Measurements from ENCODE around the gene CYP2J2.

The CYP2J2 gene

GRCh38 chr1:59949648-59950047 is 23.1 kb upstream of the CYP2J2 start:
- Histone ChIP-seq H3K27ac (ENCODE audit: insufficient read depth, low read depth, low read length, poor library complexity, severe bottlenecking) (no peak overlapping the region), H3K4me1 (ENCODE audit: control insufficient read depth, insufficient read depth, low read length) (peaks cover 4% of the 10 kb centered on the region), H3K36me3 (ENCODE audit: control insufficient read depth, insufficient read depth, low read length) (no peaks in the 10 kb centered on the region), H3K4me3 (ENCODE audit: insufficient read depth, low read depth, low read length) (no peak overlapping the region), H3K9me3 (ENCODE audit: control insufficient read depth, low read length) (no peaks in the 10 kb centered on the region), H3K27me3 (ENCODE audit: control insufficient read depth, insufficient read depth, low read length, poor library complexity, severe bottlenecking) (no peaks in the 10 kb centered on the region)

- no peak overlapping the region for H3K4me3 ChIP-seq (ENCODE audit: insufficient read depth, low read depth, low read length)
- no peaks in the 10 kb centered on the region for H3K27me3 ChIP-seq (ENCODE audit: control insufficient read depth, insufficient read depth, low read length, poor library complexity, severe bottlenecking)
- H3K27ac ChIP-seq (ENCODE audit: insufficient read depth, low read depth, low read length, poor library complexity, severe bottlenecking), result no peak overlapping the region
- 100% methylated on average over 1 of the region's 1 CpG; no CpG with 5 or more reads in 1 of the 2 experiments for WGBS, 2 experiments
- H3K36me3 ChIP-seq (ENCODE audit: control insufficient read depth, insufficient read depth, low read length), result no peaks in the 10 kb centered on the region
- no peaks in the 10 kb centered on the region for H3K9me3 ChIP-seq (ENCODE audit: control insufficient read depth, low read length)
- peaks cover 4% of the 10 kb centered on the region for H3K4me1 ChIP-seq (ENCODE audit: control insufficient read depth, insufficient read depth, low read length)
Observed at GRCh38 chr1:59948990-59949389, 22.4 kb upstream of the CYP2J2 start.

- peaks cover 4% of the 10 kb centered on the region for H3K4me1 ChIP-seq (ENCODE audit: control insufficient read depth, insufficient read depth, low read length)
- no peaks in the 10 kb centered on the region for H3K27me3 ChIP-seq (ENCODE audit: control insufficient read depth, insufficient read depth, low read length, poor library complexity, severe bottlenecking)
- H3K9me3 ChIP-seq (ENCODE audit: control insufficient read depth, low read length), result no peaks in the 10 kb centered on the region
- no peak overlapping the region for H3K4me3 ChIP-seq (ENCODE audit: insufficient read depth, low read depth, low read length)
- H3K36me3 ChIP-seq (ENCODE audit: control insufficient read depth, insufficient read depth, low read length), result no peaks in the 10 kb centered on the region
- WGBS, 2 experiments, result 17 to 19% methylated on average over 6 of the region's 6 CpGs
- H3K27ac ChIP-seq (ENCODE audit: insufficient read depth, low read depth, low read length, poor library complexity, severe bottlenecking), result no peak overlapping the region
Observed at GRCh38 chr1:59947047-59947938, 20.7 kb upstream of the CYP2J2 start.

GRCh38 chr1:59945790-59946189 is 19.2 kb upstream of the CYP2J2 start:
- Histone ChIP-seq H3K27ac (ENCODE audit: insufficient read depth, low read depth, low read length, poor library complexity, severe bottlenecking) (no peak overlapping the region), H3K4me3 (ENCODE audit: insufficient read depth, low read depth, low read length) (no peak overlapping the region), H3K27me3 (ENCODE audit: control insufficient read depth, insufficient read depth, low read length, poor library complexity, severe bottlenecking) (no peaks in the 10 kb centered on the region), H3K9me3 (ENCODE audit: control insufficient read depth, low read length) (no peaks in the 10 kb centered on the region), H3K4me1 (ENCODE audit: control insufficient read depth, insufficient read depth, low read length) (no peaks in the 10 kb centered on the region), H3K36me3 (ENCODE audit: control insufficient read depth, insufficient read depth, low read length) (no peaks in the 10 kb centered on the region)
- 86 to 90% methylated on average over 1 of the region's 1 CpG for WGBS, 2 experiments

GRCh38 chr1:59939393-59939792 is 12.8 kb upstream of the CYP2J2 start:
- Histone ChIP-seq H3K36me3 (ENCODE audit: control insufficient read depth, insufficient read depth, low read length) (no peaks in the 10 kb centered on the region), H3K27ac (ENCODE audit: insufficient read depth, low read depth, low read length, poor library complexity, severe bottlenecking) (no peak overlapping the region), H3K27me3 (ENCODE audit: control insufficient read depth, insufficient read depth, low read length, poor library complexity, severe bottlenecking) (no peaks in the 10 kb centered on the region), H3K9me3 (ENCODE audit: control insufficient read depth, low read length) (no peaks in the 10 kb centered on the region), H3K4me1 (ENCODE audit: control insufficient read depth, insufficient read depth, low read length) (no peaks in the 10 kb centered on the region), H3K4me3 (ENCODE audit: insufficient read depth, low read depth, low read length) (no peak overlapping the region)
- 90 to 93% methylated on average over 4 of the region's 4 CpGs for WGBS, 2 experiments

- WGBS, 2 experiments, result 94 to 95% methylated on average over 2 of the region's 3 CpGs
Observed at GRCh38 chr1:59937636-59938210, 11.2 kb upstream of the CYP2J2 start.

GRCh38 chr1:59936358-59936821 is 9.8 kb upstream of the CYP2J2 start:
- no peaks in the 10 kb centered on the region for H3K4me1 ChIP-seq (ENCODE audit: control insufficient read depth, insufficient read depth, low read length)
- no peaks in the 10 kb centered on the region for H3K9me3 ChIP-seq (ENCODE audit: control insufficient read depth, low read length)
- no peak overlapping the region for H3K27ac ChIP-seq (ENCODE audit: insufficient read depth, low read depth, low read length, poor library complexity, severe bottlenecking)
- H3K27me3 ChIP-seq (ENCODE audit: control insufficient read depth, insufficient read depth, low read length, poor library complexity, severe bottlenecking), result no peaks in the 10 kb centered on the region
- 90 to 91% methylated on average over 5 of the region's 5 CpGs for WGBS, 2 experiments
- H3K4me3 ChIP-seq (ENCODE audit: insufficient read depth, low read depth, low read length), result no peak overlapping the region
- H3K36me3 ChIP-seq (ENCODE audit: control insufficient read depth, insufficient read depth, low read length), result no peaks in the 10 kb centered on the region

More at GRCh38 chr1:59937636-59938210, 11.2 kb upstream of the CYP2J2 start:
- H3K4me3 ChIP-seq (ENCODE audit: insufficient read depth, low read depth, low read length), result no peak overlapping the region
- no peaks in the 10 kb centered on the region for H3K4me1 ChIP-seq (ENCODE audit: control insufficient read depth, insufficient read depth, low read length)
- no peaks in the 10 kb centered on the region for H3K27me3 ChIP-seq (ENCODE audit: control insufficient read depth, insufficient read depth, low read length, poor library complexity, severe bottlenecking)
- no peak overlapping the region for H3K27ac ChIP-seq (ENCODE audit: insufficient read depth, low read depth, low read length, poor library complexity, severe bottlenecking)
- H3K9me3 ChIP-seq (ENCODE audit: control insufficient read depth, low read length), result no peaks in the 10 kb centered on the region
- no peaks in the 10 kb centered on the region for H3K36me3 ChIP-seq (ENCODE audit: control insufficient read depth, insufficient read depth, low read length)

- H3K9me3 ChIP-seq (ENCODE audit: control insufficient read depth, low read length), result no peaks in the 10 kb centered on the region
- H3K27me3 ChIP-seq (ENCODE audit: control insufficient read depth, insufficient read depth, low read length, poor library complexity, severe bottlenecking), result peaks cover 50% of the 10 kb centered on the region
- WGBS, 2 experiments, result 87 to 88% methylated on average over 1 of the region's 1 CpG
- no peaks in the 10 kb centered on the region for H3K36me3 ChIP-seq (ENCODE audit: control insufficient read depth, insufficient read depth, low read length)
- no peaks in the 10 kb centered on the region for H3K4me1 ChIP-seq (ENCODE audit: control insufficient read depth, insufficient read depth, low read length)
- no peak overlapping the region for H3K4me3 ChIP-seq (ENCODE audit: insufficient read depth, low read depth, low read length)
- H3K27ac ChIP-seq (ENCODE audit: insufficient read depth, low read depth, low read length, poor library complexity, severe bottlenecking), result no peak overlapping the region
Observed at GRCh38 chr1:59928996-59929395, 2.4 kb upstream of the CYP2J2 start.

- no peaks in the 10 kb centered on the region for H3K4me1 ChIP-seq (ENCODE audit: control insufficient read depth, insufficient read depth, low read length)
- H3K4me3 ChIP-seq (ENCODE audit: insufficient read depth, low read depth, low read length), result no peak overlapping the region
- H3K9me3 ChIP-seq (ENCODE audit: control insufficient read depth, low read length), result no peaks in the 10 kb centered on the region
- no peak overlapping the region for H3K27ac ChIP-seq (ENCODE audit: insufficient read depth, low read depth, low read length, poor library complexity, severe bottlenecking)
- H3K36me3 ChIP-seq (ENCODE audit: control insufficient read depth, insufficient read depth, low read length), result no peaks in the 10 kb centered on the region
- WGBS, 2 experiments, result 79% methylated on average over 2 of the region's 2 CpGs
- H3K27me3 ChIP-seq (ENCODE audit: control insufficient read depth, insufficient read depth, low read length, poor library complexity, severe bottlenecking), result peaks cover 50% of the 10 kb centered on the region
Observed at GRCh38 chr1:59927213-59927612, 640 bp upstream of the CYP2J2 start.

GRCh38 chr1:59924653-59925052 is 1.9 kb downstream of the CYP2J2 start:
- H3K9me3 ChIP-seq (ENCODE audit: control insufficient read depth, low read length), result no peaks in the 10 kb centered on the region
- H3K27ac ChIP-seq (ENCODE audit: insufficient read depth, low read depth, low read length, poor library complexity, severe bottlenecking), result no peak overlapping the region
- H3K4me3 ChIP-seq (ENCODE audit: insufficient read depth, low read depth, low read length), result no peak overlapping the region
- H3K4me1 ChIP-seq (ENCODE audit: control insufficient read depth, insufficient read depth, low read length), result no peaks in the 10 kb centered on the region
- H3K36me3 ChIP-seq (ENCODE audit: control insufficient read depth, insufficient read depth, low read length), result no peaks in the 10 kb centered on the region
- H3K27me3 ChIP-seq (ENCODE audit: control insufficient read depth, insufficient read depth, low read length, poor library complexity, severe bottlenecking), result peaks cover 44% of the 10 kb centered on the region
